ENCODE results near the gene USP40. TPM values are rescaled to one million over a fixed set of nuclear protein-coding genes. Genes with fewer than 3 reads are reported as not detected.

Gene USP40
- polyA plus RNA-seq, 1 donor (not counting 4 experiments of a cell fraction or from before 2014, with no cell fraction given), result 37.3 TPM

DNA sequence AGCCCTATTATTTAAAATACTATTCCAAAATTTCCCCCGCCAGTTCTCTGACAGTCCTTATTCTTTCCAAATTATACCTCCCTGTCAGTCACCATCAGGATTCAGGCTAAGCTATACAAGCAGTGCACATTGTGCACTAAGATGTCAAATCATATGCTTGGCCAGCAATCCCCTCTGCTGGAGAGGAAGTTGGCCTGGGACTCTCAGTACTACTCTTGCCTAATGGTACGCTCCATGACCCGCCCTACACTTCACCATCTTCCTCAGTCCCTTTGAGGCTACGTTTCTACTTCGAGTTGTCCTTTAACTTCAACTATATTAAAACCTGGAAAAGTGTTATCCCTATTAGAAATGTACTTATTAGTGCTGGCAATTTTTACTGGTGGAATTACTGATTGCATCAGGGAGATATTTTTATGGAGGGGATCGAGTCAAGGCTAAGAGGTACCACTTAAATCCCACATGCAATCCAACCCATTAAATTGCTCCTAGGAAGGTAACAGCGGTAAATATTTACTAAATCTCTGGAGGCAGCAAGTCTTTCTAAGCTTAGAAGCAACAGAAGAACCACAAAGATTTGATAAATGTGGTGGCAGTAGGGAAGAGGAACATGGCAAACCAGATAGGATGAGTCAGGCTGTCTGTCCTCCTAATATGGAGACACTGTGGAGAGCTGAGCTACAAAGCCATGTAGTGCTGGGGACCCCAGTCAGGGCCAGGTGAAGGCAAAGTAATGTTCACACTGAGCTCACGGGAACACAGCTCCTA is 2.7 kb downstream of the USP40 start:
- Histone ChIP-seq H3K9me1 (ENCODE audit: control insufficient read depth, extremely low read depth, insufficient read depth, low read length) (no peaks in the 10 kb centered on the region), H3K4me2 (ENCODE audit: control insufficient read depth, extremely low read depth, insufficient read depth, low read depth, low read length) (peak overlapping the region; percentile 34), H3K79me2 (ENCODE audit: control insufficient read depth, insufficient read depth, low read length) (peaks cover 13% of the 10 kb centered on the region), H2AFZ (ENCODE audit: control insufficient read depth, low read length) (no peak overlapping the region), H3K9ac (ENCODE audit: control insufficient read depth, extremely low read depth, insufficient read depth, low read length) (no peak overlapping the region), H4K20me1 (ENCODE audit: control insufficient read depth, extremely low read depth, insufficient read depth, low read length) (no peaks in the 10 kb centered on the region), H3K4me1 (ENCODE audit: control insufficient read depth, extremely low read depth, insufficient read depth, low read length) (peaks cover 12% of the 10 kb centered on the region), H3K4me3 (ENCODE audit: control insufficient read depth in 2 of 3, extremely low read depth in 1 of 3, insufficient read depth in 2 of 3, low read depth in 1 of 3, low read length in 3 of 3) (no peak overlapping the region), H3K27ac (ENCODE audit: control insufficient read depth, insufficient read depth, low read length) (no peak overlapping the region), H3K9me3 (ENCODE audit: control insufficient read depth, low read depth, low read length) (no peaks in the 10 kb centered on the region), H3K36me3 (ENCODE audit: control insufficient read depth in 2 of 2, extremely low read depth in 1 of 2, insufficient read depth in 2 of 2, low read length in 2 of 2) (peaks cover 1 to 4% of the 10 kb centered on the region in 2 experiments), H3K27me3 (ENCODE audit: control insufficient read depth, extremely low read depth, insufficient read depth, low read length) (no peaks in the 10 kb centered on the region)
- TF ChIP-seq, protein P1, sequence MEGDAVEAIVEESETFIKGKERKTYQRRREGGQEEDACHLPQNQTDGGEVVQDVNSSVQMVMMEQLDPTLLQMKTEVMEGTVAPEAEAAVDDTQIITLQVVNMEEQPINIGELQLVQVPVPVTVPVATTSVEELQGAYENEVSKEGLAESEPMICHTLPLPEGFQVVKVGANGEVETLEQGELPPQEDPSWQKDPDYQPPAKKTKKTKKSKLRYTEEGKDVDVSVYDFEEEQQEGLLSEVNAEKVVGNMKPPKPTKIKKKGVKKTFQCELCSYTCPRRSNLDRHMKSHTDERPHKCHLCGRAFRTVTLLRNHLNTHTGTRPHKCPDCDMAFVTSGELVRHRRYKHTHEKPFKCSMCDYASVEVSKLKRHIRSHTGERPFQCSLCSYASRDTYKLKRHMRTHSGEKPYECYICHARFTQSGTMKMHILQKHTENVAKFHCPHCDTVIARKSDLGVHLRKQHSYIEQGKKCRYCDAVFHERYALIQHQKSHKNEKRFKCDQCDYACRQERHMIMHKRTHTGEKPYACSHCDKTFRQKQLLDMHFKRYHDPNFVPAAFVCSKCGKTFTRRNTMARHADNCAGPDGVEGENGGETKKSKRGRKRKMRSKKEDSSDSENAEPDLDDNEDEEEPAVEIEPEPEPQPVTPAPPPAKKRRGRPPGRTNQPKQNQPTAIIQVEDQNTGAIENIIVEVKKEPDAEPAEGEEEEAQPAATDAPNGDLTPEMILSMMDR (optimal IDR thresholded peaks at IDR 0.05 in 1 of 3, IDR thresholded peaks at IDR 0.05 in 1 of 3, conservative IDR thresholded peaks at IDR 0.05 in 1 of 3; ENCODE audit: extremely low read depth in 1 of 3, insufficient read depth in 2 of 3, low read length in 3 of 3), result no peak
- TF ChIP-seq EZH2 (IDR thresholded peaks at IDR 0.05; ENCODE audit: low read length), result no peak
- DNase-seq (ENCODE audit: low read depth, low spot score) (no peak), FAIRE-seq (peak; percentile 13)
- dilution Hi-C loops (cut with MboI; ENCODE audit: extremely low pct_ligation_motif_present, low sequenced_read_pairs), result no loop called here

DNA sequence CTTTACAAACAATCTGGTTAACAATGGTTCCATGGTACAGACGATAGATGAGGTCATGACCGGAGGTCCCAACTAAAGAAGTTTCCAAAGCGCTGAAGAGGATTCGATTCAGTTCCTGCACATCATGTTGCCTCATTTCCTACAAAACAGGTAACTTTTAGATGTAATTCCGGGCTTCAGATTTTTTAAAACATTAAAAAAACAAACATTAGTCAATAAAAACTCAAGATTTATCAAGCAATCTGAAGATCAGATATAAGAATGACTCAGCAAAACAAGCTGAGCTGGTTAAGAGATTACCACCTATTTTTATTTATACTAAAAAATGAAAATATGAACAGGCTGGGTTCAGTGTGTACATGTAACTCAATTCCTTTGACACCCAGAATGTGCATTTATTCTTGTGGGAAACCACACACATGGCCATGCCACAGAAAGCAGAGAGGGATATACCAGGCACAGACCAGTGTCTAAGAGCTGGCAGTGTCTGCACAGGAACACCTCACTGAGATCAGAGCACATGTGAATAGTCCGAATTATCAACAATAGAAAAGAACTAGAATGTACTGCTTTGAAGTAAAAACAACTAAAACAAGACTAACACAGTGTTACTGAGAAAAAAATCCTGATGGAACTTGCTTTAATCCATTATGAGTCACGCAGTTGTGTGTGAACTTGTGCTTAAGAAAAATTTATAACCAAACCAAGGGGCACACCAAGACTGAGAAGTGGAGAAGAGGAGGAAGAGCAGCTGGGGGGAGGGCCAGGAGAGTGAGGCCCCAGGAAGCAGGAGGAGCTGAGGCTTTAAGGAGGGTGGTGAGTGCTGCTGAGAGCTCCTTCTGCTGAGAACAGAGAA is 9.5 kb downstream of the USP40 start:
- DNase-seq (ENCODE audit: low read depth, low spot score) (peak; percentile 77), FAIRE-seq (peak; percentile 95)
- TF ChIP-seq, protein P1 (optimal IDR thresholded peaks at IDR 0.05 in 1 of 3, IDR thresholded peaks at IDR 0.05 in 1 of 3, conservative IDR thresholded peaks at IDR 0.05 in 1 of 3; ENCODE audit: extremely low read depth in 1 of 3, insufficient read depth in 2 of 3, low read length in 3 of 3), result no peak
- TF ChIP-seq EZH2 (IDR thresholded peaks at IDR 0.05; ENCODE audit: low read length), result no peak
- Histone ChIP-seq H3K4me2 (ENCODE audit: control insufficient read depth, extremely low read depth, insufficient read depth, low read depth, low read length) (peak overlapping the region; percentile 88), H3K9ac (ENCODE audit: control insufficient read depth, extremely low read depth, insufficient read depth, low read length) (peak overlapping the region; percentile 70), H3K36me3 (ENCODE audit: control insufficient read depth in 2 of 2, extremely low read depth in 1 of 2, insufficient read depth in 2 of 2, low read length in 2 of 2) (peaks cover 3 to 10% of the 10 kb centered on the region in 2 experiments), H3K27ac (ENCODE audit: control insufficient read depth, insufficient read depth, low read length) (peak overlapping the region; percentile 93), H3K4me1 (ENCODE audit: control insufficient read depth, extremely low read depth, insufficient read depth, low read length) (peaks cover 19% of the 10 kb centered on the region), H2AFZ (ENCODE audit: control insufficient read depth, low read length) (peak overlapping the region; percentile 59), H4K20me1 (ENCODE audit: control insufficient read depth, extremely low read depth, insufficient read depth, low read length) (no peaks in the 10 kb centered on the region), H3K9me1 (ENCODE audit: control insufficient read depth, extremely low read depth, insufficient read depth, low read length) (no peaks in the 10 kb centered on the region), H3K27me3 (ENCODE audit: control insufficient read depth, extremely low read depth, insufficient read depth, low read length) (no peaks in the 10 kb centered on the region), H3K4me3 (ENCODE audit: control insufficient read depth in 2 of 3, extremely low read depth in 1 of 3, insufficient read depth in 2 of 3, low read depth in 1 of 3, low read length in 3 of 3) (peak overlapping the region in 2 of 3 experiments; percentile 26 to 56), H3K79me2 (ENCODE audit: control insufficient read depth, insufficient read depth, low read length) (no peaks in the 10 kb centered on the region), H3K9me3 (ENCODE audit: control insufficient read depth, low read depth, low read length) (no peaks in the 10 kb centered on the region)
- dilution Hi-C loops (cut with MboI; ENCODE audit: extremely low pct_ligation_motif_present, low sequenced_read_pairs), result no loop called here

Data from keratinocyte (primary cell).